GM19438 (cell line): ENCODE measurements around the gene MT1H.

Experiments used
- ATAC-seq: cut with Tn5 transposase; IDR thresholded peaks from one replicate; pipeline ENCODE4 v1.9.1; 2021; ENCODE audit warnings: low read depth; ENCODE audit not compliant: unreplicated experiment

MT1H gene

DNA sequence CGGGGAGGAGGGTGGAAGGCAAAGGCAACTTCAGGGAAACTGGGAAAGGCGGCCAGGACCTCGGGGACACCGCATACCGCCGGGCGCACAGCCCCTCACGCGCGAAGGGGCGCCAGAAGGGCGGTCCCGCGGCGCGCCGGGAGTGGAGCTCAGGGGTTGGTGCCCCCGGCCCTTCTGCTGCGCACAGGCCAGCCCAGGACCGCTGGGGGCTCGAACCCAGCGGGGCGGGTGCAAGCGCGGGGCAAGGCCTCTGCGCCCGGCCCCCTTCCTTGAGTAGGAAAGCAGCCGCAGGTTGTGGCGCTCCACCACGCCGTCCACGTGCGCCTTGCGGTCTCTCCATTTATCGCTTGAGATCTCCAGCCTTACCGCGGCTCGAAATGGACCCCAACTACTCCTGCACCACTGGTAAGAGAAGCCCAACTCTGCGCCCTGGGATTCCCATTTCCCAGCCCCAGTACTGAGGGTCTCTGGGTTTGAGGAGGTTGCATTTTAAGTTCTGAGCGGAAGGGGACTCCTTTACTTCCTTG, 34.1 kb upstream of the MT1H start:
- no peak for ATAC-seq

DNA sequence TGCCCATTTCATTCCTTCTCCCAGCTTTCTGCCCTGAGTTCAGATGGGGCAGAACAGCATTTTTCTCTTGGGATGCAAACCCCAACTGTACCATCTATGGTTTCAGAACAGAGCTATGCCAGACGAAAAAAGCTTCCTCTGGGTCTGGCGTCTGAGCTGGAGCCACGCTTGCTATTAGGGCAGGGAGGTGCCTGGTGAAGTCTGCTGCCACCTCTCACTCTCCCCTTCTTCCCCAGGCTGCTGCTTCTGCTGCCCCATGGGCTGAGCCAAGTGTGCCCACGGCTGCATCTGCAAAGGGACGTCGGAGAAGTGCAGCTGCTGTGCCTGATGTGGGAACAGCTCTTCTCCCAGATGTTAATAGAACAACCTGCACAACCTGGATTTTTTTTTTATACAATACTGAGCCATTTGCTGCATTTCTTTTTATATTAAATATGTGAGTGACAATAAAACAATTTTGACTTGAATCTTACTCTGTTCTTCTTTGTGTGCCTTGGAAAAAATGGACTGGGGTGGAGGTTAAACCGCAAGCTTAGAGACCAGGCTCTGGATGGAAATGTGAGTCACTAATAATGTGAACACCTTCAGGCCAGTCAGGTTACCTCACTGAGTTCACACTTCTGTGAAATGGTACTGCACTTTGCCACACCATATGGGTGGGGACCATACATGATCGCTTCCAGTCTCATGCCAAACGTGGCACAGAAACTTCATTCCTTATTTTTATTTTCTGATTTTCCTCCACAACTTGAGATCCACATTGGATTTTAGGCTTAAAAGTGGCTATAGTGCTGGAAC, 32.8 kb upstream of the MT1H start:
- ATAC-seq, result no peak

DNA sequence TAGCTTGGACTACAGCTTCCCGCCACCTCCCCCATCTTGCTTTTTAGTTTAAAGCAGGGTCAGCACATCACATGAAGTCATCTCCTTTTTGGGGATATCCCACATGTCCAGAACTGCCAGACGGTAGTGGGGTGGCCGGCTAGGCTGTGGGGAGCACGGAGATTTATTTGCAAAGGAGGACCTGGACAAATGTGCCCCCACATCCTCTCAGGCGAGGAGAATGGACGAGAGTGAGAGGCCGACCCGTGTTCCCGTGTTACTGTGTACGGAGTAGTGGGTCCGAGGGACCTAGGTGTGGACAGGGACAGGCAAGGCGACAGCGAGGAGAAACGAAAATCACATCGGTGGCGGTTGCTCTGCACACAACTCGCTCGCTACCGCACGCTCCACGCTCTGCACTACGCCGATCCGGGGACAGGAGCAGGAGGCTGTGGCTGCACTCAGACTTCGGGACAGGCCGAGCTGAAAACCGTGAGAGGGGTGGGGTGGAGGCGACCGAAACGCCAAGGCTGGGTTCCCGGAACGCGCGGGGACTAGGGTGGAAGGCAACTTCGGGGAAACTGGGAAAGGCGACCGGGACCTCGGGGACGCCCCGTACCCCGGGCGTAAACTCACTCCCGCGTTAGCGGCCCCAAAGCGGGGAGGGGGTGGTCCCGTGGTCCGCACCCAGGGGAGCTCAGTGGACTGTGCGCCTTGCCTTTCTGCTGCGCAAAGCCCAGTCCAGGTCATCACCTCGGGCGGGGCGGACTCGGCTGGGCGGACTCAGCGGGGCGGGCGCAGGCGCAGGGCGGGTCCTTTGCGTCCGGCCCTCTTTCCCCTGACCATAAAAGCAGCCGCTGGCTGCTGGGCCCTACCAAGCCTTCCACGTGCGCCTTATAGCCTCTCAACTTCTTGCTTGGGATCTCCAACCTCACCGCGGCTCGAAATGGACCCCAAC, 31.5 kb upstream of the MT1H start, which contains the start of gene MT1A:
MT1A (plus strand) TSS at position 853 of the 937 bp plus-strand sequence; CDS start at position 926, 73 bp downstream.
- ATAC-seq, result no peak

DNA sequence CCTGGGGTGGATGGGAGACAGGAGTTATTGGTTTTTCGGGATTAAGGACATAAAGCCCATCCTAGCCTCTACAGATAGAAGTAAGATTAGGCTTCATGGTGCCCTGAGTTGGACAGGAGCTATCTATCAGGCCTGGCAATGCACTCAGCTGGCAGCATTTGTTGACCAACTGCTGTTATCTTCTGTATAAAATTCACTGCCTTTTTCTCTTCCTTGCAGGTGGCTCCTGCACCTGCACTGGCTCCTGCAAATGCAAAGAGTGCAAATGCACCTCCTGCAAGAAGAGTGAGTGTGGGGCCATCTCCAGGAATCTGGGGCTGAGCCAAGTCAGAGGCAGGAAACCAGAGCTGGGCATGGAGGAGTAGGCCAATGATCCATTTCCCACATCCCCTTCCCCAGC, 30.6 kb upstream of the MT1H start:
- no peak for ATAC-seq

DNA sequence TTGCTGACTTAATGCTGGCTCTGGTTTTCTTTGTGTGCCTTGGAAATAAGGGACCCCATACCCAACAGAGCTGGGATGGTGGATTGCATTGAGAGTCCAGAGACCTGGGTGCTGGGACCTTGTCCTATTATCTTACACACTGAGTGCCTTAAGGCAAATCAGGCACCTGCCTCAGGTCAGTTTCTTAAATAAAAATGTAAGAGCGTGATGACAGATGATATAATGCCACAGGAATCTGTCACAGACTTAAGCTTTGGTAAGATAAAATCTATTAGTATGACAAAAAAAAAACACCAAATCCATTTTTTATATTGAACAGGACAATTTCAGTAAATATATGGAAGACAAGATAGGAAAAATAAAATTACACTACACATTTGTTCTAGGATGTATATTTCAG, 29.5 kb upstream of the MT1H start:
- ATAC-seq, result no peak

DNA sequence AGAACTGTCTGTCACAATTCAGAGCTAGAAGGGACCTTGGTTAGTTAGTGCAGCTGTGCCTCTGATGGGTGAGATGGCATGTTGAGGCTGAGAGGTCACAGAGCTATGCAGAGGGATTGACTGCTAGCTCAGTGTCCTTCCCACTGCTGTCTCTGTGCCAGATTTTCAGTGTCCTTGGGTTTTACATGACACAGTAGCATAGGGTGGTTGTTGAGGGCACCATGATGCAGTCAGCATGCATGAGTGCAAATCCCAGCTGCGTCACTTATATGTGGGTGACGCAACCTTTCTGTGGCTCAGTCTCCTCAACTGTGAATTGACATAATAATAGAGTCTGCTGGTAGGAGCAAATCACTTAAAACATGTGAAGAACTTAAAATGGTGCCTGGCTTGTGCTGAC, 28.4 kb upstream of the MT1H start:
- ATAC-seq, result no peak

DNA sequence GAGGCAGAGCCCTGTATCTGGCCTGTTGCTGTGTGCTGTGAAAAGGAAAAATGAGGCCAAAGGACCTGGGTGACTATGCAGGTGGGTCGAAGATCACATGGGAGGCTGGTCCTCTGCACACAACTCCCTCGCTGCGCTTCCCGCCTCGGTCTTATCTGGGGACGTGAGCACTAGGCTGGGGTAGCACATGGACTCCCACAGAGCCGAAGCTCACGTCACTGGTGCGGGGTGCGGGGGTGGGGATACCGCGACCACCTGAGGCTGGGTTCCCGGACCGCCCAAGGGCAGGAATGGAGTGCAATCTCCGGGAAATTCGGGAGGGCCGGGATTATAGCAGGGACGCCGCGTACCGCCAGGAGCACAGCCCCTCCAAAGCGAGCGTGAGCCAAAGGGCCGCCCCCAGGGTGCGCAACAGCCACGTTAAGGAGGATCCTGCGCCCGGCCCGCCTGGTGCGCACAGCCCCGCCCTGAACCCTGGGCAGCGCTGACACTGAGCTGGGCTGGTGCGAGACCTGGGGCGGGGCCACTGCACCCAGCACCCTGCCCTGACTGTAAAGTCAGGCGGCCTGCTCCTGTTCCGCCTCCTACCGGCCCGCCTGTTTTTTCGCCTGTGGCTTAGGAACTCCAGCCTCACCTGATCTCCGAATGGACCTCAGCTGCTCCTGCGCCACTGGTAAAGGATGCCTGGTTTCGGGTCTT, 26.4 kb upstream of the MT1H start:
- ATAC-seq, result peak; percentile 68

DNA sequence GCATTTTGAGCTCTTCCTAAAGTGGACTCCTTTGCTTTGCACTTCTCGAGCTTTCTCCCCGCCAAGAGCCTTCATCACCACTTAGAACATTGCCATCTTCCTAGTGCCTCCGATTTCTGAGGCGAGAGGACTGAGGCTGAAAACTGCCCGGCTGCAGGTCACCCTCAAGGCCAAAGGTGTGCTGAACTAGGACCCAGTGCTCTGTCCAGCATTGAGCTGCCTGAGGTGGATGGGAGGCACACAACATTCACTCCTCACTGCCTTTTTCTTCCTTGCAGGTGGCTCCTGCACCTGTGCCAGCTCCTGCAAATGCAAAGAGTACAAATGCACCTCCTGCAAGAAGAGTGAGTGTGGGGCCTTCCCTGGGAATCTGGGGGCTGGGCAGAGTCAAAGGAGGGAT, 25.8 kb upstream of the MT1H start:
- no peak for ATAC-seq

DNA sequence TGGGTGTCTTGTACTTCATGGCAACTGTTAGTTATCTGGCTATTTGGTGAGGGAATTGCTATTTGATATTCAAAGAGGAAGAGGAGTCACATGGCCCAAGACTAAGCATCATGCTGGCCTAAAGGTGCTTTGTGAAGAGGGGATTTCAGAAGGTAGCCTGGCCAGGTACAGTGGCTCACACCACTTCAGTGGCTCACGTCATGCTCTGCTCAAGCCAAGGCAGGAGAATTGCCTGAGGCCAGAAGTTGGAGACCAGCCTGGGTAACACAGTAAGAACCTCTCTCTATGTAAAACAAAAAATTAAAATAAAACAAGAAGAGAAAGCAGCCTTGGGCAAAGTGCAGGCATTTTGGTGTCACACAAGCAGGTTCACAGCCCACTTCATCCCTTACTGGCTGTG, 24.3 kb upstream of the MT1H start:
- ATAC-seq, result no peak

DNA sequence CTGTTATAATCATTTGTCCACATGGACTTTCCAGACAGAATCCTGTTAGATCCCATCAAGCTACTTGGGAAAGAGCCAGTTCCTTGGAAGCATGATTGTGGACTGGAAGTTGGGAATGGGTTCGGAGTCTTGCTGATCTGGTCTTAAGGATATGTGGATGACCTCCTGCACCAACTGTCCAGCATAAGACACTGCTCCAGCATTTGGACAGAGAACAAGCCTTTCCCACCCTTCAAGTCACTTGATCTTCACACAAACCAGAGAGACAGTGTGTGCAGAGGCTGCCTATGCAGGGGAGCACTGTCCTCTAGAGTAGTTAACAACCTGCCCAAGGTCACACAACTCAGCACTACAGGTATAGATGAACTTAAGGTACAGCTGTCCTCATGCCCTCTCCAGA, 23.8 kb upstream of the MT1H start:
- ATAC-seq, result no peak

DNA sequence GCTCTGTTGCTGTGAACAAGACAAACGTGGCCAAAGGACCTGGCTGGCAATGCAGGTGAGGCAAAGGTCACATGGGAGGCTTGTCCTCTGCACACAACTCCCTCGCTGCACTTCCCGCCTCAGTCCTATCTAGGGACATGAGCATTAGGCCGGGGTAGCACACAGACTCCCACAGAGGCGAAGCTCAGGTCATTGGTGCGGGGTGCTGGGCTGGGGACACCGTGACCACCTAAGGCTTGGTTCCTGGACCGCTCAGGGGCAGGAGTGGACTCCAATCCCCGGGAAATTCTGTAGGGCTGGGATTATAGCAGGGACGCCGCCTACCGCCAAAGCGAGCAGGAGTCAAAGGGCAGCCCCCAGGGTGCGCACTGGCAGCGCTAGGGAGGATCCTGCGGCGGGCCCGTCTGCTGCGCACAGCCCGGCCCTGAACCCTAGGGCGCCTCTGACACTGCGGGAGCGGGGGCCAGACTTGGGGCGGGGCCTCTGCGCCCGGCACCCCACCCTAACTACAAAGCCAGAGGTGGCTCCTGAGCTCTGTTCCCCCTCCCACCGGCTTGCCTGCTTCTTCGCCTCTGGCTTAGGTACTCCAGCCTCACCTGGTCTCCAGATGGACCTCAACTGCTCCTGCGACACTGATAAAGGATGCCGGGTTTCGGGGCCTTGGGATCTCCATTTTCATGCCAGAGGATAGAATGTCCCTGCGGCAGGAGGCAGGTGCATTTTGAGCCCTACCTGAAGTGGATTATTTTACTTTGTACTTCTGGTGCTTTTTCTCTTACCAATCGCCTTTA, 21.8 kb upstream of the MT1H start:
- no peak for ATAC-seq

DNA sequence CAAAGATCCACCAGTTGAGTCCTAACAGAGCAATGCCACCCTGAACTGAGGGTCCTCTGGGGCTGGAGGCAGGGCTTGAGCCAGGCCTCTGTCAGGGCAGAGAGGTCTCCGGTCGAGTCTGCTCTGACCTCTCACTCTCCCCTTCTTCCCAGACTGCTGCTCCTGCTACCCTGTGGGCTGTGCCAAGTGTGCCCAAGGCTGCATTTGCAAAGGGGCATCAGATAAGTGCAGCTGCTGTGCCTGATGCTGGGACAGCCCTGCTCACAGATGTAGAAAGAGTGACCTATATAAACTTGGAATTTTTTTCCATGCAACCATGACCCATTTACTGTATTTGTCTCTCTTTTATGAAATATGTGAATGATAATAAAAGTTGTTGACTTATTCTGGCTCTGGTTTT, 20.3 kb upstream of the MT1H start:
- no peak for ATAC-seq

DNA sequence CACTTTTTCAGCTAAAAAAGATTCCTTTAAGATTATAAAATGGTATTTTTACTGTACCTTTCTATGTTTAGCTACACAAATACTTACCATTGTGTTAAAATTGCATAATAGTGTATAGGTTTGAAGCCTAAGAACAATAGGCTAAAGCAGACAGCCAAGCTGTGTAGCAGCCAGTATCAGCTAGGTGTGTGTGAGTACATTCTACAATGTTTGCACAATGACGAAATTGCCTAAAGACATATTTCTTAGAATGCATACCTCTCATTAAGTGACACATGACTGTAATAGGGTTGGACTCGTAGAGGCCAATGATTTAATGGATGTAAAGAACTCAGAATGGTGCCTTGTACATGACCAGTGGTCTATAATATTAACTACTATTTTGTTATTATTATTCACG, 19.8 kb upstream of the MT1H start:
- no peak for ATAC-seq

DNA sequence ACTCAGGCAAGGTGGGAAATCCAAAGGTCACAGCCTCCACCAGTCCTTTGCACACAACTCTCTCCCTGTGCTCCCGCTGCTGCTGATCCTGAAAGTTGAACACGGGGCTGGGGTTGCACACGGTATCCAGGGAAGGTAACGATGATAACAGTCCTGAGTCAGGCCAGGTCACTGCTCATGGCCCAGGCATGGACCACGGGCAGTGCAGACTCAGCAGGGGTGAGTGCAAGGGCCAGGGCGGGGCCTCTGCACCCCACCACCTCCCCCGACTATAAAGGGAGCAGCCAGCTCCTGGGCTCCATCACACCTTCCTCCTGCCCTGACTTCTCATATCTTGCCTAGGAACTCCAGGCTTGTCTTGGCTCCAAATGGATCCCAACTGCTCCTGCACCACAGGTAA, 18.0 kb upstream of the MT1H start, which contains the start of gene MT1B:
MT1B (plus strand) TSS at position 301 of the 400 bp plus-strand sequence; CDS start at position 369, 68 bp downstream.
- ATAC-seq, result no peak

DNA sequence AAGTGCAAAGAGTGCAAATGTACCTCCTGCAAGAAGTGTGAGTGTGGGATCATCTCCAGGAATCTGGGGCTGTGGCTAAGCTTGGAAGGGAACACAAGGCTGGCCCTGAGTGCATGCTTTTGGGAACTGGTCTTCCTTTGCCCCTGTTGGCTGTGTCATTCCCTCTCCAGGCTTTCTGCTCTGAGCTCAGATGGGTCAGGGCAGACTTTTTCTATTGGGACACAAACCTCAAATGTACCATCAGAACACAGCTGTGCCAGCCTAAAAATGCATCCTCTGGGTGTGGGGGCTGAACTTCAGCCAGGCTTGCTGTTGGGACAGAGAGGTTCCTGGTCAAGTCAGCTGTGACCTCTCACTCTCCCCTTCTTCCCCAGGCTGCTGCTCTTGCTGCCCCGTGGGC, 17.0 kb upstream of the MT1H start:
- no peak for ATAC-seq

DNA sequence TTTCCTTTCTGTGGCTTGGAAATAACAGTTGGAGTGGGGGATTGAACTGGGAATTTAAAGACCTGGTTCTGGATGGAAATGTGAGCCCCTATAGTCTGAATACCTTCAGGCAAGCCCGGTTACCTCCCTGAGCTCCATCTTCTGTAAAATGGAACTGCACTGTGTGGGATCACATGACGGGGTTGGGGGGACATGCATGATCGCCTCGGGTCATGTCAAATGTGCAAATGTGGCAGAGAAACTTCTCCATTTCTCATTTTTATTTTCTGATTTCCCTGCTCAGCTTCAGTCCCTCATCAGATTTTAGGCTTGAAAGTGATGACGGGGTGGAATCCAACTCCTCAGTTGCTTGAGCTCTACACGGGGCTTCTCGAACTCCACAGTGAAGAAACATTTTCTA, 16.4 kb upstream of the MT1H start:
- no peak for ATAC-seq

DNA sequence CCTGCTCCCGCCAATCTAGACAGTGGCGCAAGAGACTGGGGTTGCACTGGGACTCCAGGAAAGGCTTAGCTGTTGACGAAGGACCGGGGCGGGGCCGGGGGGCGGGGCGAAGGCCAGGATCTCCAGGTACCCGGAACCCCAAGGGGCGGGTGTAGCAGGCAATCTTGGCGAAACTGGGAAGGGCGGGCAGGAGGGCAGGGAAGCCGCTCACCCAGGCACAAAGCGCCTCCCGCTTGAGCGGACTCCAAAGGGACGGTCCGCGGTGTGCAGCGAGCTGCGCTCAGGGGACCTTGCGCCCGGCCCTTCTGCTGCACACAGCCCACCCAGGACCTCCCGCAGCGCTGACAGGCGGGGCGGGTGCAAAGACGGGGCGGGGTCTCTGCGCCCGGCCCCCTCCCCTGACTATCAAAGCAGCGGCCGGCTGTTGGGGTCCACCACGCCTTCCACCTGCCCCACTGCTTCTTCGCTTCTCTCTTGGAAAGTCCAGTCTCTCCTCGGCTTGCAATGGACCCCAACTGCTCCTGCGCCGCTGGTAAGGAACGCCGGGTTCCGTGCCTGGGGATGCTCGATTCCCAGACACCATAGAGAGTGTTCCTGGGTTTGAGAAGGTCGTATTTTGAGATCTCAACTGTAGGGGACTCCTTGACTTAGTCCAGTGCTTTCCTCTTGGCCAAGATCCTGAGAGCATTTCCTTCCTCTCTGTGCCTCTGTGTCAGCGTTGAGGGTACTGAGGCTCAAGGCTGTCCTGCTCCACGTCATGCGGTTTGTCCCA, 11.9 kb upstream of the MT1H start, which contains the start of gene MT1F:
MT1F (plus strand) TSS at position 405 of the 772 bp plus-strand sequence; CDS start at position 505, 100 bp downstream.
- ATAC-seq, result no peak

DNA sequence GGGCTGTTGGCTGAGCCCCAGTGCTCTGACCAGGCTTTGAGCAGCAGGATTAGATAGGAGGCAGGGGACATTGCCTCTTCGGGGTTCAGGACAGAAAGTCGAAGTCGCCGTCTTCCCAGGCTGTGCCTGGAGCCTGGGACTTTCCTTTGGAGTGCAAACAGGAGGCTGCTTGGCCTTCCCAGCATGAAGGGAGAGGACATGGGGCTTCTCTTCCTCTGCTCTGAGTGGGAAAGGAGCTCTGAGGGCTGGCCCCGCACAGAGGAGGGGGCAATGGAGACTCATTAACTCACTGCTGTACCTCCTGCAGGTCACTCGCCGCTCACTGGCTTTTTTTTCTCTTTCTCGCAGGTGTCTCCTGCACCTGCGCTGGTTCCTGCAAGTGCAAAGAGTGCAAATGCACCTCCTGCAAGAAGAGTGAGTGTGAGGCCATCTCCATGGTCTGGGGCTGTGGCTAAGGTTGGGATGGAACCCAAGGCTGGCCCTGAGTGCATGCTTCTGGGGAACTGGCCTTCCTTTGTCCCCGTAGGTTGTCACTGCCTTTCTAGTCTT, 11.2 kb upstream of the MT1H start:
- no peak for ATAC-seq
